Esophagus squamous epithelium (tissue), 4 donors: ENCODE data around the gene PI4KB.

Source experiments
- POLR2A ChIP-seq, 4 donors: fragments of 450-650 bp; IDR thresholded peaks; one replicate each; pipeline ENCODE4 v1.6.1; 2017; ENCODE audit warnings: antibody characterized with exemption in 4 of 4, mild to moderate bottlenecking in 4 of 4, moderate library complexity in 3 of 4
- TF ChIP-seq, protein P1 (sequence below), 6 experiments: fragments of 450-650 bp in 4 of 6; fragments of 200-600 bp in 2 of 6; sonication (generic) in 2 of 6; IDR thresholded peaks; one replicate each; pipeline ENCODE4 v1.5.1; 2016 to 2019; ENCODE audit warnings: antibody characterized with exemption in 6 of 6, mild to moderate bottlenecking in 4 of 6, moderate library complexity in 4 of 6

DNA sequence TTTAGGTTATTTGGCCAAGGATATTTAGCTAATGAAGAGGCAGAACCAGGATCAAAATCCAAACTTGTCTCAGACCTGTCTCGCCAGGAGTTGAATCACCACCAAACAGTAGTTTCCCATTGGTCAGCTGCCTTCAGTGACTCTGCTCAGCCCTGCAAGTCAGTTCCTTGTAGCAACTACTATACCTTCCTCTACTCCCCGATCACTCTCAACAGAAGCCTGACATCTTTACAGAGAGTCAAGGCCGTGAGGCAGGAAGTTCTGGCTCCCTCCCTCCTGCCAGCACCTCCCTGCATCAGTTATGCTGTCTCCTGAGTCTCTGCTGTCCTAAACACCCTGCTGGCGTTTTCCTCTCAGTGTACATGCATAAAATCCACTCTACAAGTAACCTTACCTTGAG is 59.5 kb downstream of the PI4KB start:
- TF ChIP-seq, protein P1, sequence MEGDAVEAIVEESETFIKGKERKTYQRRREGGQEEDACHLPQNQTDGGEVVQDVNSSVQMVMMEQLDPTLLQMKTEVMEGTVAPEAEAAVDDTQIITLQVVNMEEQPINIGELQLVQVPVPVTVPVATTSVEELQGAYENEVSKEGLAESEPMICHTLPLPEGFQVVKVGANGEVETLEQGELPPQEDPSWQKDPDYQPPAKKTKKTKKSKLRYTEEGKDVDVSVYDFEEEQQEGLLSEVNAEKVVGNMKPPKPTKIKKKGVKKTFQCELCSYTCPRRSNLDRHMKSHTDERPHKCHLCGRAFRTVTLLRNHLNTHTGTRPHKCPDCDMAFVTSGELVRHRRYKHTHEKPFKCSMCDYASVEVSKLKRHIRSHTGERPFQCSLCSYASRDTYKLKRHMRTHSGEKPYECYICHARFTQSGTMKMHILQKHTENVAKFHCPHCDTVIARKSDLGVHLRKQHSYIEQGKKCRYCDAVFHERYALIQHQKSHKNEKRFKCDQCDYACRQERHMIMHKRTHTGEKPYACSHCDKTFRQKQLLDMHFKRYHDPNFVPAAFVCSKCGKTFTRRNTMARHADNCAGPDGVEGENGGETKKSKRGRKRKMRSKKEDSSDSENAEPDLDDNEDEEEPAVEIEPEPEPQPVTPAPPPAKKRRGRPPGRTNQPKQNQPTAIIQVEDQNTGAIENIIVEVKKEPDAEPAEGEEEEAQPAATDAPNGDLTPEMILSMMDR (IDR thresholded peaks at IDR 0.05) = no peak
- no peak for TF ChIP-seq POLR2A (IDR thresholded peaks at IDR 0.05)
